NCI-H128 (cell line): ENCODE data around the gene SGK1.
"Not testable (repeated sequence)": the region's sequence is repeated elsewhere in the genome, so short reads cannot be mapped to it uniquely, and the experiment has no call there.

Experiments
- DNase-seq: peaks from one replicate; lab custom pipeline; 2025; ENCODE audit not compliant: unreplicated experiment; lab: John Stamatoyannopoulos, UW

SGK1 gene

DNA sequence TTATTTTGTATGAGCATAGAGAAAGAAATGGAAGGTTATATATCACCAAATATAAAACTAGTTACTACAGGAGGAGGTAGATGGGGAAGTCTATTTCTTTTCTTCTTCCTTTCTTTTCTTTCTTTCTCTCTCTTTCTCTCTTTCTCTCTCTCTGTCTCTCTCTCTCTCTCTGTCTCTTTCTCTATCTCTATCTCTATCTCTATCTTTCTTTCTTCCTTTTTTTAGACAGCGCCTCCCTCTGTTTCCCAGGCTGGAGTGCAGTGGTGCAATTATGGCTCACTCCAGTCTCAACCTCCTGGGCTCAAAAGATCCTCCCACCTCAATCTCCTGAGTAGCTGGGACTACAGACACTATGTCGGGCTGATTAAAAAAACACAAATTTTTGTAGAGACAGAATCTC lies 10.2 kb upstream of the SGK1 start:
- no peak for DNase-seq

DNA sequence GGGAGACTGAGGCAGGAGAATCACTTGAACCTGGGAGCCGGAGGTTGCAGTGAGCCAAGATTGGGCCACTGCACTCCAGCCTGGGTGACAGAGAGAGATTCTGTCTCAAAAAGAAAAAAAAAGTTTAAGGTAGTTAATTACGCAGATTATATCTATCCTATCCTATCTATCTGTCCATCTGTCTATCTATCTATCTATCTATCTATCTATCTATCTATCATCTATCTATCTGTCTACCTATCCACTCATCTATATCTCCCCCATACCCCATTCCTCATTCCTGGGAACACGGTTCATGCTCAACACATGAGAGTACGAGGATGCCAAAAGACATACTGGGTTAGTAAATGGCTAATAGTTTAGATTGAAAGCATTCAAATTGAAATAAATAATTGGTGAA lies 8.3 kb upstream of the SGK1 start:
- DNase-seq = not testable (repeated sequence)

DNA sequence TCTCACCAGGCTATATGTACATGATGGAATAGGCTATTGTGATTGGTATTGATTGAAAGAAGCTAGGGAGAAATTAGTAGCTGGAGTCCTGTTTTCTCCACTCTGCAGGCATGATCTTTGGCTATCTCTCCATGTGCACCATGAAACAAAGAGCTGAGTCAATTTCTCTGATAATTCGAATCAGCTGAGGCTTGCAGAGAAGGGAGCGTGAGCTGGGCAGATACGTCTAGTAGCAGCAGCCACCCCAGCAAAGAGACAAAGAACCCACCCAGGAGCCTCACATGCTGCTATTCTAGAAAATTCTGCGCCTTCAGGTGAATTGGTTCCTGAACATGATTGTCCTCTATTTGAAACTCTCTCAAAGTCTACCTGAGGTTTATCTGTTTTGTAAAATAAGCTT lies 6.9 kb upstream of the SGK1 start:
- no peak for DNase-seq

GRCh38 chr6:134324141-134324540 lies 6.2 kb upstream of the SGK1 start:
- DNase-seq = no peak

- no peak for DNase-seq
These were observed 5.8 kb upstream of the SGK1 start for GRCh38 chr6:134323698-134324097.

GRCh38 chr6:134323294-134323693 lies 5.4 kb upstream of the SGK1 start:
- DNase-seq = no peak

- no peak for DNase-seq
These were observed 4.3 kb upstream of the SGK1 start for GRCh38 chr6:134322216-134322615.

DNA sequence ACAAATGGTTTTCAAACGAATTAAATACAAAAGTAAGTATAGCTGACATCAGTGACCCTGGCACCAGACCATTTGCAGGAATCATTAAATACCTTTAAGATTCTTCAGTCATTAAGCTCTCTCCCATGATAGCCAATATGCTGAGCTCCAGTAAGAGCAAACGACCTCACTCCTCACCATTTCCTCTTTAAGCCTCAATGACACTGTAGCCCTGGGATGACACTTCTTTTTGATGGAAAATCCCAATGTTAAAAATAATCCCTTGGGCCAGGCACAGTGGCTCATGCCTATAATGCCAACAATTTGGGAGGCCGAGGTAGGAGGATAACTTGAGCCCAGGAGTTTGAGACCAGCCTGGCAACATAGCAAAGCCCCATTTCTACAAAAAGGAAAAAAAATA lies 3.3 kb upstream of the SGK1 start:
- no peak for DNase-seq

- DNase-seq = not testable (repeated sequence)
These were observed 1.8 kb upstream of the SGK1 start for GRCh38 chr6:134319686-134320085.

GRCh38 chr6:134318974-134319281 lies 1.0 kb upstream of the SGK1 start:
- DNase-seq = no peak

DNA sequence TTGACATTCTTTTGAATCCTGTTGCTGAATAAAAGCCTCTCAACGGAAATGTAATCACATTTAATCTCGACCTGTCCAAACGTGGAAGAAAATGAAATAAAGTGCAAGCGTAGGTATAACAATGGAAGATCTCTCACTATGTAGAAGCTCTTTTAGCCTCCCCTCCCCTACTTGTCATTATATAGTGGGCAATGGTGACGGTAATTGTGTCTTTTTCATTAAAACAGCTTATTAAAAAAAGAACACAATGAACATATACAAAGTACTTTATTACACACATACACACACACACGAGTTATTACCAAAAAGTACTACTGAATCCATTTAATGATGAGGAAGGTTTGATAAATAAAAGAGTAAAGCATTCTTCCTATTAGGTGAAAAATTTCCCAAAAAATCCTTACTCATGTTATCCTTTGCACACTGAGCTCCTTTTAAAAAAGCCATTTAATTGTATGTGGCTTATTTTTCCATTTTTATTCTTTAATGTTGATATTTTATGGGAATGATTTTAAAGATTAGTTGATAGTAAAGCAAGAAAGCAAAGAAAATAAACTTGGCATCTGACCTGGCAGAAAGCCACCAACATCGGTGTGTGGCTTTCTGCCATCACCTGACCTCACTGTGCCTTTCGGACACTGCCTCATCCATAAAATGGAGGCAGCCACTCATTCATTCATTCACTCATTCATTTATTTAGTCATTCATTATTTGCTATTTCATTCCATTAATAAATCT lies 493 bp upstream of the SGK1 start:
- DNase-seq = no peak

- no peak for DNase-seq
These were observed 1.0 kb downstream of the SGK1 start for GRCh38 chr6:134316733-134317431.

DNA sequence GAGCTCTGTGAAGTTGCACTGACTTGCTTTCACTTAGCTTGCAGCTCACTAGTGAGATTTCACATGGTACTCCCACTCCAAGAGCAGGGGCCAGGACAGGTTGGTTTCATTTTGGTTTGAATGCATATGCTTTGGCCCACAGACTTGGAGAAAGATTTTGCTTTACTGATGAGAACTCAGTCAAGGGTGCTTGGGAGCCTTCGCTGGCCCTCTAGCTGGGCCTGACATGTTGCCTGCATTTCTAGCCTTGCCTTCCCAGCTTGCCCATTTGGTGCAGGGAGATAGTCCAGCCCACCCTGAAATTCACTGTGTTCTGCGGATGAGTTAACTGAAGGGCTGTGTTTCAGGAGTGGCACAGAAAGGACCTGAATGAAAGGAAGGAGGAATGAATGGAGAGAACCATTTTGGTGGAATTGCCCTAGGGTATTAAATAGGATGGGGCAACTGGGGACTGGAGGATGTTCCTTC lies 1.9 kb downstream of the SGK1 start:
- no peak for DNase-seq

DNA sequence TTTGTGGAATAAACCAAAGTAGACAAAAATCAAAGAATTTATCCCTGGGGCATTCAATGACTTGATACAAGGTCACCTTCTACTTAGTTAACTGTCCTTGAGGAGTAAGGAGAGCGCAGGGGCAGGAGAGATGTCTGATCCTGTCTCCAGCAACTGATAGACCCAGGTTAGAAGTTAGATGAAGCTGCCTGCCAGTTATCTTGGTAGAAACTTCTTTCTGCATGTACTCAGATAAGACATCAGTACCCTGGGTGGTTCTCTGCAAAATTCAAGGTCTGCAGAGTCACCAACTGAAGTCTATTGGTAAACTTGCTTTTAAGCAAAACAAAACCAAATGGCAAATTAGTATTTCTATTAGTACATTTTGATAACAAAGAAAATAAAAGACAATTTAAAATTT lies 2.7 kb downstream of the SGK1 start:
- DNase-seq = no peak

DNA sequence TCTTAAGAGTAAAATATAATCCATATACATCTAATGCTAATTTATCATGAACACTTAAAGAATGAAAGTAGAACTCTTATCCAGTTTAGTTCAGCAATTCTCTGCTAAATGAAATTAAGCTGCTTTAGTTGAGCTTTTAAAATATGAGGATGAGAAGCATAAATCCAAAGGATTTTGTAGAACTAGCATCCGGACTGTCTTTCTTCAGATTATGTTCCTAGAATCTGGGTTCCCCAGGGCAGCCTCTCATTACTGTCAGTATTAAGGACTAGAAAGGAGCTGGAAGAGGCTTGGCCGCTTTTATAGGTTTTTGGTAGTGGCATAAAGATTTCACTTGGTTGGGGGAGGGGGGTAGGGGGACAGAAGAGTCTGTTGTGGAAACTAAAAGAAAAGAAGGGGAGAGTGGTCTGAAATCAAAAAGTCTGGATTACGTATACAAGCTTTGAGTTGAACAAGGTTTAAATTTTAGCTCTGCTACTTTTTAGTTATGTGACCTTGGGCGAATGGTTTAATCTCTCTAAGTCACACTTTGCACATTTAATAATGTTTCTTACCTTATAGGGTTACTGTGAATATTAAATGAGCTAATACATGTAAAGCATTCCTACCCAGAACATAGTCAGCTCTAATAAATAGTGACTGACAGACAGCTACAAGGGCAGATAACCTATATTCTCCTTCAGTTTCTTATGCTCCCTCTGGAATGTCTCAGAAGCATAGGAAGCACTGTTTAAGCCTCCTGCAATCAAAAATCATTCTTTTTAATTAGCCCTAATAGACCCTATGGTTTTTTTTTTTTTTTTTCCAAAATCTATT lies 3.7 kb downstream of the SGK1 start:
- DNase-seq = no peak

DNA sequence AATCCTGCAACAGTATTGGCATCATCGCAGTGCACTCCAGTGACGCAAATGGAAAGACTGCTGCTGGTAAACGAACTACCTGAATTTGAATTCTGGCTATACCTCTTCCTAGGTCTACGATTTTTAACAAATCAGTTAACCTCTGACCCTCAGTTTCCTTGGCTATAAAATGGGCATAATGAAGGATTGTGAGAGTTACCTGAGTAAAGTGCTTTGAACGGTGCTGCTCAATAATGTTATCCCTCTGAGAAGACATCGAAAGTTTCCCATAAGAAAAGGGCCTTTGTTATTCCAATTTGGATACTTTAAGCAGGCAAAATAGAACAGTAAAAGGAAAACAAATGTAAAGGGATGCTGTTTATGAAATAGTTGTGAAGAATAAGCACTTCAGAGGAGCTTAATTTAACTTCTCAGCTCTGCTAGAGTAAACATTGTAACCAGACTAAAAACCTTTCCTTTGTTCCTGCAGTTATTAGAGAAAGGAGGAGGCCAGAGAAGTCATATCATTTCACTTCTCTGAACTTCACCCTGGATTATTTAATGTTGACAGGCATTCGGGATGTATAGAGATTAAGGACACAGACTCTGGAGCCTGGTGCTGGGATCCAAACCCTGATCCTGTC lies 5.8 kb downstream of the SGK1 start:
- no peak for DNase-seq

DNA sequence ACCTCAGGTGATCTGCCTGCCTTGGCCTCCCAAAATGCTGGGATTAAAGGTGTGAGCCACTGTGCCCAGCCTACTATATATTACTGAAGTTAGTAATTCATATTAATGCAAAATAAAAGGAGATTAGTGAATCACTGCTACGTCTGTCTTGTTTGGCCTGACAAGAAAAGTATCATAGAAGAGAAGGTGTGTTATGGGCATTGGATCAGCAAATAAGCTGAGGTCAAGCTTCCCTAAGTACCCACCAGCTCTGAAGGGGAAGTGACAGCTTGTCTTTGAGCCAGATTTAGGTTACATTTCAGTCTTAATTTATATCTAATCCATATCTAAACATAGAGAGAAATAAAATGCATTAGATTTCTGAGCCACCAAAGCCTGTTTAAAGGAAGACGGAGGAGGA lies 7.1 kb downstream of the SGK1 start:
- DNase-seq = no peak

GRCh38 chr6:134309983-134310605 lies 7.8 kb downstream of the SGK1 start:
- DNase-seq = no peak

- DNase-seq = no peak
These were observed 8.7 kb downstream of the SGK1 start for GRCh38 chr6:134309227-134309626.

DNA sequence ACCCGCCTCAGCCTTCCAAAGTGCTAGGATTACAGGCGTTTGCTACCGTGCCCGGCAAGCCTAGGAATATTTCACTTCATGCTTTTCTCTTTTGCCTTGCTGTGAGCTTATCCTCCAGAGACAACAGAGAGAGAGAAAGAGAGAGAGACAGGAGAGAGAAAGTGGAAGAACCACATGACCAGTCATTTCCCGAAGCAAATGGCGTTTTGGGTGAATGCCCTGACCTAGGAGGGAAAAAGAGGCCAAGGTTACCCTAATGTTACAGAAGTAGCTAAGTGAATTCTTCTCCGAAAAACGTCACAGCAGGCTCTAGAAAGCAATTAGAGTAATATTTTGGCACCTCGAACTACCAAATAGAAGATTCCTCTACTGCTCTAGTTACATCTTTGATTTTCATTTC lies 9.1 kb downstream of the SGK1 start:
- DNase-seq = no peak

GRCh38 chr6:134307870-134308269 lies 10.0 kb downstream of the SGK1 start:
- DNase-seq = no peak
